GM12891 (cell line): ENCODE results near the gene CST3. TPM values are rescaled to one million over a fixed set of nuclear protein-coding genes. Genes with fewer than 3 reads are reported as not detected.
"Not testable (repeated sequence)": the region's sequence is repeated elsewhere in the genome, so short reads cannot be mapped to it uniquely, and the experiment has no call there.

Experiments
- DNase-seq: peaks from one replicate; pipeline ENCODE4 v3.0.0; 2011; ENCODE audit warnings: low spot score; ENCODE audit not compliant: insufficient read length
- FAIRE-seq: peaks from 2 replicates; lab custom pipeline; 2011; peaks lifted over from hg19 to GRCh38; lab: Jason Lieb, UNC
- PAX5 ChIP-seq: IDR thresholded peaks from 2 replicates; pipeline ENCODE4 v1.6.1; 2011; ENCODE audit warnings: low read length, moderate library complexity, mild to moderate bottlenecking; ENCODE audit not compliant: insufficient read depth, severe bottlenecking
- POLR2A ChIP-seq: IDR thresholded peaks from 2 replicates; pipeline ENCODE4 v1.6.1; 2011; ENCODE audit warnings: low read depth, low read length, control low read depth
- POLR2AphosphoS5 ChIP-seq: IDR thresholded peaks from 2 replicates; pipeline ENCODE4 v1.6.1; 2011; ENCODE audit warnings: low read depth, low read length, control low read depth
- POU2F2 ChIP-seq: IDR thresholded peaks from 2 replicates; pipeline ENCODE4 v1.6.1; 2011; ENCODE audit warnings: low read depth, mild to moderate bottlenecking, control low read depth, low read length, moderate library complexity
- SPI1 ChIP-seq: IDR thresholded peaks from 2 replicates; pipeline ENCODE4 v1.6.1; 2011; ENCODE audit warnings: low read depth, low read length, control low read depth
- TAF1 ChIP-seq: IDR thresholded peaks from 2 replicates; pipeline ENCODE4 v1.6.1; 2011; ENCODE audit warnings: low read depth, low read length, control low read depth
- polyA plus RNA-seq: library from polyadenylated mRNA; unstranded; fragments of >200 nt; gene quantifications from one replicate; pipeline ENCODE4 v1.2.1, GENCODE V29; 2012; ENCODE audit warnings: low read depth, missing spikeins, inconsistent platforms; ENCODE audit not compliant: missing spikeins

The CST3 gene
- 27.7 TPM for polyA plus RNA-seq

- DNase-seq (peak; percentile 80), FAIRE-seq (peak; percentile 86)
- TF ChIP-seq PAX5, result no peak
- TF ChIP-seq SPI1, result no peak
- TF ChIP-seq TAF1, result 0 out of 2 replicates have a peak, but pooled peaks have one; percentile 32
- 0 out of 2 replicates have a peak, but pooled peaks have one; percentile 46 for TF ChIP-seq POLR2A
- TF ChIP-seq POLR2AphosphoS5, result peak; percentile 57; the same call in 1 of the 2 replicates
Measured at GRCh38 chr20:23637282-23638221, at the start of gene CST3. TSS of gene CST3 (minus strand) at chr20:23637955. CDS start at chr20:23637862, 93 bp downstream.

- TF ChIP-seq TAF1, result no peak
- TF ChIP-seq POLR2A, result no peak
- no peak for TF ChIP-seq PAX5
- TF ChIP-seq SPI1, result no peak
- no peak for TF ChIP-seq POLR2AphosphoS5
- no peak for TF ChIP-seq POU2F2
- DNase-seq (no peak), FAIRE-seq (no peak)
Measured at GRCh38 chr20:23686046-23686750, 48.4 kb upstream of the CST3 start.

- not testable (repeated sequence) for DNase-seq, FAIRE-seq
Measured at GRCh38 chr20:23685529-23685896, 47.8 kb upstream of the CST3 start.

GRCh38 chr20:23684261-23684660 is 46.5 kb upstream of the CST3 start:
- FAIRE-seq (no peak), DNase-seq (no peak)
- TF ChIP-seq POU2F2 (no peak), SPI1 (no peak), POLR2A (no peak), POLR2AphosphoS5 (no peak), TAF1 (no peak), PAX5 (no peak)

- no peak for TF ChIP-seq POLR2AphosphoS5
- no peak for TF ChIP-seq POU2F2
- no peak for TF ChIP-seq PAX5
- TF ChIP-seq TAF1, result no peak
- no peak for TF ChIP-seq SPI1
- TF ChIP-seq POLR2A, result no peak
- no peak for FAIRE-seq
- no peak for DNase-seq
Measured at GRCh38 chr20:23683807-23684206, 46.1 kb upstream of the CST3 start.

- FAIRE-seq (no peak), DNase-seq (no peak)
- TF ChIP-seq PAX5, result no peak
- TF ChIP-seq SPI1, result no peak
- no peak for TF ChIP-seq POLR2AphosphoS5
- no peak for TF ChIP-seq POU2F2
- no peak for TF ChIP-seq TAF1
- no peak for TF ChIP-seq POLR2A
Measured at GRCh38 chr20:23683281-23683680, 45.5 kb upstream of the CST3 start.

- no peak for FAIRE-seq
- no peak for DNase-seq
- TF ChIP-seq POLR2A (no peak), POLR2AphosphoS5 (no peak), TAF1 (no peak), SPI1 (no peak), POU2F2 (no peak), PAX5 (no peak)
Measured at GRCh38 chr20:23680146-23680545, 42.4 kb upstream of the CST3 start.

- DNase-seq (no peak), FAIRE-seq (no peak)
- TF ChIP-seq PAX5 (no peak), TAF1 (no peak), POLR2AphosphoS5 (no peak), POU2F2 (no peak), POLR2A (no peak), SPI1 (no peak)
Measured at GRCh38 chr20:23679133-23680092, 41.7 kb upstream of the CST3 start.
